ENCODE data around the gene ATOSB.

Gene ATOSB

DNA sequence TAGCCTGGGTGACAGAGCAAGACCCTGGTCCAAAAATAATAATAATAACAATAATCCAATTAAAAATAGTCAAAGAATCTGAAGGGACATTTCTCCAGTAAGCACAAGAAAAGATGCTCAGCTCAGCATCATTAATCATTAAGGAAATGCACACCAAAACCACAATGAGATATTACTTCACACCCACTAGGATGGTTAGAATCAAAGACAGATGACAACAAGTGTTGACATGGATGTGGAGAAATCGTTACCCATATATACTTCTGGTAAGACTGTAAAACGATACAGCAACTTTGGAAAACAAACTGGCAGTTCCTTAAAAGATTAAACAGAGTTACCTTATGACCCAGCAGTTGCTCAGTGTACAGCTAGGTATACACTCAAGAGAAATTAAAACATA lies 30.6 kb downstream of the ATOSB start:
- DNase-seq (ENCODE audit: low spot score) = no peak

DNA sequence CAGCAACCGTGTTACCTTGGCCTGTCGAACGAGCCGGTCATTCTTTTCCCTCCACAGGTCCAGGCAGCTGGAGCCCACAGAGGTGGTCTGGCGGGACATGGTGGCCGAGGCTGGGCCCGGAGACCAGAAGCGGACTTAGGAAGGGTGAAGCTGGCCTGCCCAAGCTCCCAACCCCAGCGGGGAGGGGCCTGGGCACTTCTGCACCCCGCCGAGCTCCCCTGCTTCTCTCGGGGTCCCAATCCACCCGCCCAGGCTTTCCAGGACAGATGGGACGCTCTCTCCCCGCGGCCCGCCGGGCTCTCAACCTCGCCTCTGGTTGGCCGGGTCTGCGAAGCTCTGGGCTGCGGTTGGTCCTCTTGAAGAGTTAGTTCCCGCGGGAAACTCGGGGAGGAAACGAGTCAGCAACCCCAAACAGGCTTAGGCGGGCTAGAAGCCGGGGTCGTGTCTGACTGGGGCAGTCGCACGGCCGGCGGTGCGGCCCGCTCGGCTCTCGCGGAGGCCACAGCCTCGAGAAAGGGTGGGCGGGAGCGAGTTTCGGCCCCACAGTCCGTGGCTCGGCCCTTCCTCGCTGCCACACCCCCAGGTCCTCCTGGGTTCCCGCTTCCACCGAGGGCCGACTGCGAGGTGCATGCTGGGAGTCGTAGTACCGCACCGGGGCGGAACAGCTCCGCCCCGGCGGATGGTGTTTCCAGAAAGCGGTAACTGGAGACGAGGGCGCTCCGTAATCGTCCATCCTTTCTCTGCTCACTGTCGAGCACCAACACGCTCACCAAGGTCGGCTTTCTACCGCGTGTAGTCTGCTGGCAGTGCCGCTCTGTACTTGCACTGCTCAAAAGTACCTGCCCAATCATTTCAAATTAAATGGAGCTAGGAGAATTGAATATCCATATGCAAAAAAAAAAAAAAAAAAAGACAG lies 36.0 kb downstream of the ATOSB start, which contains the start of gene FANCG:
FANCG (minus strand) TSS at position 517 of the 916 bp plus-strand sequence; CDS start at position 99, 418 bp downstream.
- DNase-seq (ENCODE audit: low spot score) = peak; percentile 95

DNA sequence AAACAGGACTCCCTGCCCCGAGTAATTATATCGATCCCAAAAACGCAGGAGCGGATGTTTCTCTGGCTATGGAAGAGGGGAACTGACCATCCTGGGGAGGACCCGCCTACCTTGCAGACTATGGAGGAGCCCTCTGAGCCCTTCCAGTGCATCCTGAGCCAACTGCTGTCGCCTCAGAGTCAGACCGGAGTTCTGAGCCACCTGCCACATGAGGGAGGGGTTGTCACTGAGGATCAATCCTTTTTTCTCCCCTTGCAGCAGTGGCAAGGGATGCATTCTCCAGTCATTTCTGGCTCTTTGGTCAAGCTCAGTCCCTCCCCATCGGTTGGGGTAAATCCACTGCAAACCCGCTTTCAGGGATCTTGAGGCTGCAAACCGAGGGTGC lies 36.6 kb downstream of the ATOSB start:
- no peak for DNase-seq (ENCODE audit: low spot score)

DNA sequence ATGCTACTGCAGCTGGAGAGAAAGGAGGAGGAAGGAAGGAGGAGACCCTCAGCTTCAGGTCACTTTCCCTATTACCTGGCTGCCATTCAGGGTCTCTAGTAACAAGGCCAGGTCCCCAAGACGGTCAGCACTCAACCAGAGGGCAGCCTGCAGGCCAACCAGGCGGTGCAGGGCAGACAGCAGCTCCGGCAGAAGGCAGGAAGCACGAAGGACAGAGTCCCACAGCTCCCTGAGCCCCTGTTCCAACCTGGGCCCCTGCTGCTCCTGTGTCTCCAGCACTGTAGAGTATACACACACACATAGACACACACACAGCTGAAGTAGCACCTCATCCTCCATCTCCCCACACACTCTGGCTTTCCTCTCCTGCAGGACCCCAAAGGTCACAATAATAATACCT lies 37.6 kb downstream of the ATOSB start:
- DNase-seq (ENCODE audit: low spot score) = no peak

DNA sequence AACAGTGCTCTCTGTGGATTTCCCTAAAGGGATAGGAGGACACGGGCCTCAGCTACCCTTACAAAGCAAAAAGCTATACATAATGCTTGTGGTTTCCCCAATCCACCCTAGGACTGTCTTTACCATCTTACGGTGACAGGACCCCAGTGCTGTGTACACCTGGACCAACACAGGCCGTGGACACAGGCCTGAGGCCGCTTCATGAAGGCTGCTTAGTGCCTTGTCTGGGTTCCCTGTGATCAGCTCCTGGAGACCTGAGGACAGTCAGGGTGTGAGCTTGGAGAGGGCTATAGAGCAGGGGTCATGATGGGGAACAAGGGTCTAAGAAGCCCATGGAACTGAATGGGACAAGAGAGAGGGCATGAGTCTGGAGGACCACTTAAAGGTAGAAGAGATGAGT lies 38.8 kb downstream of the ATOSB start:
- DNase-seq (ENCODE audit: low spot score) = no peak

DNA sequence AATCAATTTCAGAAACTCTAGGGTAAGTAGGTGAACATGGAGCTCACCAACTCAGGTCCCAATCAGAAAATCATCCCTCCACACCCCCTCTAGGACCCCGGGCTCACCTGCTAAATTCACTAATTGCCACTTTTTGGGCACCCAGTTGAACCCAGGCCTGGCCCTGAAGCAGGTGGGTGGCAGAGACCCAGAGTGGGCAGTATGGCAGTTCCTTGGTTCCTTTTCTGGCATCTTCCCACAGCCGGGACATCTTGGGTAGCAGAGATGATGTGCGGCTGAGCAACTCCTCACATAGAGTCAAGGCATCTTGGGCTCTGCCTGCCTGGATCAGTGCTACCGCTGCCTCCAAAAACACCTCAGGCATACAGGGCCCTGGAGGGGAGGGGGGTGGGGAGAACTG lies 40.3 kb downstream of the ATOSB start:
- no peak for DNase-seq (ENCODE audit: low spot score)

DNA sequence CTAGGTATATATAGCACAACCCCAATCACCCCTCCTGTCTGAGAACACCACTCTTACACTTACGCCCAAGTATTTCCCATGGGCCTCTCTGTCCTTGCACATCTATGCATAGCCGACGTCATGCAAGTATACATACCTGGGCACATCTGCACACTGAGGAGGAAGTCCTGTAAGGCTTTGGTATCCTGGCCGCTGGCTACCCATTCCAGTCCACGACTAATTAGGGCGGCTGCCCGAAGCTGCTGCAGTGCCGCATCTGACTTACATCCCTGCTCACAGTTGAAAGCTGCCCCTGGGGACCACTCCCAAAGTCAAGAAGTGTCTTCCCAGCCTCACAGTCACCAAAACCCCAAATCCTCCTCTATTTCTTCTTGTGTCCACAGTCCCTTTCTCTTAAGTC lies 40.9 kb downstream of the ATOSB start:
- no peak for DNase-seq (ENCODE audit: low spot score)

DNA sequence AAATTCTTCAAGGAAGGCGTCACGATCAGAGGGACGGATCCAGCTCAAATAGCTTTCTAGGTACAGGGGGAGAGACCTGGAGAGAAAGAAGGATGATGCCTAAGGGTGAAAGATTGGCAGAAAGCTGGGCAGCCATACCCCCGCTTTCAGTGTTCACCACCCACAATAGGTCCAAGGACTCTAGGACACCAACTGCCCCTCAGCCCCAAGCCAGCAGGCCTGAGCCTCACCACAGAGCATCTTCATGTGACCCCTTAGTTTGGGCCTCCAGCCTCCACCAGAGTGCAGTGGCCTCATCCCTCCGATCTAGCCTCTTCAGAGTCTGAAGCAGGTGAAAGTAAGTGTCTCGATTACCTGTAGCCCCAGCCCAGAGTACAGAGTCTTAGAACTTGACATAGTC lies 41.5 kb downstream of the ATOSB start:
- DNase-seq (ENCODE audit: low spot score) = no peak

DNA sequence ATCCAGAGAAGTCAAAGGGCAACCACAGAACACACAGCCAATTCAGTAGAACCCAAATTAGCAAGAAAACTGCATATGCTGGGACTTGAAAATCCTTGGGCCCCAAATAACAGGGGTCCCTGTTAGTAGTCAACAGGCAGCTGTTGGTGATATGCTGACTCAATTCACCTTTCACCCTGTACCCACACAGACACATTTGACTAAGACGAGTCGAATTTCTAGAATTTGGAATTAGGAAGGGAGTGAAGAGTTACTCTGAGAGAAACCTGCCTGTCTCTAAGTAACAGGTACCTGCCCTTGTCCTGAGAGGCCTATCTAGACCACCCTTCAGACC lies 42.4 kb downstream of the ATOSB start:
- DNase-seq (ENCODE audit: low spot score) = no peak

DNA sequence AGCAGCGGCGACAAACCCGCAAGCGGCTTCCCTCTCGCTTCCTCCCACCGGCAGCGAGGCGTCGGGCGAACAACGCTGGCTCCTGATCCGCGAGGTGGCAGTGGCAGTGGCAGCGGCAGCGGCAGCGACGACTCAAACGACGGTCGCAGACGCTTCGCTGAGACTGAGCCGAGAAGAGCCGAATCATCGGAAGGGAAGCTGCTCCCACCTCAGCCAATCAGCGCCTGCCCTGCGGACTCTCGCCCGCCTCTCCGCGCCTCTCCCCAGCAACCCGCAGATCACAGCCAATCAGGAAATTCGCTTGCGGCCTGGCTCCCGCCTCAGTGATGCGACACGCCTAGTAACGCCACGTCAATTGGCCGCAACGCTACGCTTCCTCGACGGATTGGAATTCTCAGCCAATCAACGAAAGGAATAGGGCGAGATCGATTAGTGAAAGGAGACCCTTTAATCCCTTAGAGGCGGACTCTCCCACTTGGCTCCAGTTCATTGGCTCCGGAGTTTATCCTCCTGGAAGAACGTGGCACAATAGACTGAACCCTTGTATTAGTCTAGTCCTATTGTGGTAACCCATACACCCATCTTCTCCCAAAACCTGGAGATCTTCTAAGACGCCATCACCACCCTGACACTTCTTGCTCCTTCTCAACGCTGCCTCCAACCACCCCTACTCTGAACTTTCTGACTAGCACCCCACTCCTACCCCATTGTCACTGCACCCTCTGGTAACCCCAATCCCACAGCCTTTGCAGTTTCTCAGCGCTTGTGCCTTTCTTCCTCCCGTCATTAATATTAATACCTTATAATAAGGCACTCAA lies 43.0 kb downstream of the ATOSB start, which contains the start of gene VCP:
VCP (minus strand) TSS at position 165 of the 818 bp plus-strand sequence. CDS start 272 bp downstream, outside the sequence.
- DNase-seq (ENCODE audit: low spot score) = peak; percentile 99

DNA sequence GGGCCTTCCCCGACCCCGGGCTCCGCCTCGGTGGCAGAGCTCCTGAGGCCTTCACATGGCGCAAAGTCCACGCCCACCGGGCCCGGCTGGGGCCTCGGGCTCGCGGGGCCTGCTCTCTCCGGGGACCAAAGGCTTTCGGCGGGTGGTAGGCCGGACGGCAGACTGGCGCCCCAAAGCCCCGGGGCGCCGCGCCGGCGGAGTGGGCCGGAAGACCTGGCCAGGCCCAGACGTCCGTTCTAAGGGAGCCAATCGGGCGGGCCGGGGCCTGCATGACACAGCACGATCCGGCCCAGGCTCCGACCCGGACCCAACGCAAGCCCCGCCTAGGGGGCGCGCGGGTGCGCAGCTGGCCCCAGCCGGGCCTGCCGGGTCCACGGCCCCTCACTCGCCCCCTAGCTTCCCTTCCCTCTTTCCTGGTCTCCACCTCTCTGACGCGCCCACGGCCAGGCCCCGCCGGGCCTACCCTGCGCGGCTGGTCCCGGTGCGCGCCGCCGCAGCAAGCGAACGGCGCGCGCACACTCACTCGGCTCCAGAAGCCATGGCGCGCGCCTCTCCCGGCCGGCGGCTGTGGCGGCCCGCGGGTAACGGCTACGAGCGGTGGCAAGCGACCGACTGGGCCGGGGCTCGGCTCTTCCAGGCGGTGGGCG lies 43.7 kb downstream of the ATOSB start:
- DNase-seq (ENCODE audit: low spot score) = peak; percentile 93

DNA sequence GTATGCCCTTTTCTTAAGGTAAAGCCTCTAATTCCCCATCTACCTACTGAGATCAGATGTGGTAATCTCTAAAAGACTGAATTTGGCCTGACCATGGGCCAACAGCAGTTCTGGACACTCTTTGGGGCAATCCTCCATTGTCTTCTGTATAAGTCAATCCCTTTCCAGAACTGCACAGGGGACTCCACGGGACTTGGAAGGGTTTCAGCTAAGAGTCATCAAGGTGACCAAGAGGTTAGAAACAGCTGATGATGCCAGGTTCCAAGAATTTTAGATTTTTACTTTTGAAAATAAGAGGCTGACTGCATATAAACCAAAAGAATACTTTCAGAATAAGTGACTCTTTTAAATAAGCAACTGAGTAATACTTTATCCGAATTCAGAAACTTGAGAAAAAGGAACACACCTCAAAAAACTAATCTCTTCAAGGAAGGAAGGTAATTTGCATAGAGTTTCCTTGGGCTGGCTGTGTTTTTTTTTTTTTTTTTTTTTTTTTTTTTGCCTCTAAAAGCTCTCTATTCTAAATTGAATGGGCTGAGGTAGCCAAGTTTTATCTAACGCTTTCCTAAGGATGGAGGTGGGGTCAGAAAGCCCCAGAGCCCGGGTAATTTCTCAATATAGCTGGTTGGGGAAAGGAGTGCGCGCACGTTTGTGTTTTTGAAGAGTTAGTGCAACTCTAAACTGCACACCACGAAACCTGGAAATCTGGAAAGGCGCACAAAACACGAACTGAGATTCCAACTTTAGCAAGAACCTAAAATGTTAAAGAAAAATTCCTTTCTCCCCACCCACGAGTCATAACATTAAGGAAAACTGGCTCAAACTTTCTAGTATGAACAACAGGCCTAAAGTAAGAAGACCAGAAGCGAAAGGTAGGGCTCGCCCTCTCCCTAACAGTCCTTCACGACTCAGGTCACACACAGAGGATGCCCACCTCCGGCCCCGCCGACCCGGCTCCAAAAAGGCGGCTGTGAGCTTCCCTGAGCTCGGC lies 44.5 kb downstream of the ATOSB start:
- DNase-seq (ENCODE audit: low spot score) = peak; percentile 18

DNA sequence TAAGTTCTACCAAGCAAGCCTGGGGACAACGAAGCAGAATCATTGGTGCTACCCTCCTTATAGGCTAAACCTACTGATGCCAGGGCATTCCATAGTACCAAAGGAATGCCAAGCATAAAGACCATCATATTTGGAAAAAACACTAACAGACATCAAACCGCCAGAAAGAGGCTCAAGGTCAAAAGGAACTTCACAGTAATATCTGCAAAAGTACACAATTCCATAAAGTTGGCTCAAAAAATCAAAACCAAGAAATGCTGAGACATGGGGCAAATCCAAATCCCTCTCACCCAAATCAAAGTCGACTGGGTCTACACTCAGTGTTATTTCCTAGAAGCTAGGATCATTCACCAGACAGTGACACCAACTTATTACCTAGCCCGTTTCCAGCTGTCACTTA lies 46.6 kb downstream of the ATOSB start:
- no peak for DNase-seq (ENCODE audit: low spot score)

DNA sequence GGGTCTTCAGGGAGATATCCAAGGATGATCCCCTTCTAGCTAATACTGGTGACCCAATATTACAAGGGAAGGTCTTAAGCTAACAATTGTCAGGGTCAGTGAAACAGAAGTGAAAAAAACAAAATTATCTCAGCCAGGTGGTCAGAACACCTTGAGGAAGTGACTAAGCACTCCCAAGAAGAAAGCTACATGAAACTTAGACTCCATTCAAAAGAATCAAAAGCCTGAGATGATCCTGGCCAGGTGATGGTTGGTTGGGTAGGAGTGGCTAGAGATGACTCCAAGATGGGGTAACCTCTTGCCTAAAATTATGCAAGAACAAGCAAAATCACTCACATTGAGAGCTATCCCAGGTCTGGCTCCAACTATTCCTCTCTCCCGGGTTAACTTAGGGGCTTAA lies 48.6 kb downstream of the ATOSB start:
- no peak for DNase-seq (ENCODE audit: low spot score)

DNA sequence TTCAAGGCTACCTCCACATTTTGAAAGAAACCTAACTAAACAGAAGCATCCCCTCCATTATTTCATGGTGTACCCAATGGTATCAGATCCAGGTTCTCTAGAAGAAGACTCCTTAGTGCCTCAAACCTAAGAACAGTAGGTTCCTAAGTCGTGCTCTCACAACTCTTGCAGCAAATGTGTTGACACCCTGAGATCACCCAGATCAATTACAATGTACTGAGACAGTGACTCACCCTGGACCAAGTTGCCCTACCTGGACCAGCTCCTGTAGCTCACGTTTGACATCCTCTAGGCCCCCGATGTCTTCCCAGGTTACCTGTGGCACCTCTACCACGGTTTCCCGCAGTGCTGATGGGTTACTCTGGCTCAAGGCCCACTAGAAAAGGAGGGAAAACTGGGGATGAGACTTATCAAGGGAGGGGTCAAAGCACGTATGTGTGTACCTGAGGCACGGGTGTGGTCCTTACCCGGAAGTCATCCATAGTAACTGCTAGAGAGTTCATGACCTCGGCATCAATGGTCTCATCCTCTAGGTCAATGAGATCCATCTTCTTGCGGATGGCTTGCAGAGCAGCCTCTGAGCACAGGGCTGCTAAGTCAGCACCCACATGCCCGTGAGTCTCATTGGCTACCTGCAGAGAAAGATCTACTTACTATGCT lies 55.0 kb downstream of the ATOSB start:
- DNase-seq (ENCODE audit: low spot score) = no peak

DNA sequence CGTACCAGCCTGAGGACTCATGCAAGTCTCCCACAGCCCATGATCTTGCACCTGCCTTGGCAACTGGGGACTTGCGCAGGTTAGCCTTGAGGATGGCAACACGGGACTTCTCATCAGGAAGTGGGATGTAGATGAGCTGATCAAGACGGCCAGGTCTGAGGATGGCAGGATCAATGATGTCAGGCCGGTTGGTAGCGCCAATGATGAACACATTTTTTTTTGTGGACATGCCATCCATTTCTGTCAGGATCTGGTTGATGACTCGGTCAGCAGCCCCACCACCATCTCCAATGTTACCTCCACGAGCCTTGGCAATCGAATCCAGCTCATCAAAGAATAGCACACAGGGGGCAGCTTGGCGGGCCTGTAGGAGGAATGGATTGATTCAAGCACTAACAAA lies 56.2 kb downstream of the ATOSB start:
- no peak for DNase-seq (ENCODE audit: low spot score)

DNA sequence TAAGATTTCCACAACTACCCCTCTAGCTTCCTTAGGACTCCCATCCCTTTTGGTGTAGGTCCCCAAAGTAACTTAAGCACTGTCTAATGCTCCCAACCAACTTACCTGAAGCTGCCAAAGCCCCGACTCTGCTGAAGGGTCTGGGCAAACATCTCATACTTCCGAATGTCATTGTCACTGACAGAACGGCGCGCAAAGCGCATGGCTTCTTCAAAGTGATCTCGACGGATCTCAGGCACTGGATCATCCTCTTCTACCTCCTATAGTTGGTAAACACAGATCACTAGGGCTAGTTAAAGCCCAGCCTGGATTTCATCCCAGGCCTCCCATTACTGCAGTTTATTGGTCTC lies 58.4 kb downstream of the ATOSB start:
- no peak for DNase-seq (ENCODE audit: low spot score)

DNA sequence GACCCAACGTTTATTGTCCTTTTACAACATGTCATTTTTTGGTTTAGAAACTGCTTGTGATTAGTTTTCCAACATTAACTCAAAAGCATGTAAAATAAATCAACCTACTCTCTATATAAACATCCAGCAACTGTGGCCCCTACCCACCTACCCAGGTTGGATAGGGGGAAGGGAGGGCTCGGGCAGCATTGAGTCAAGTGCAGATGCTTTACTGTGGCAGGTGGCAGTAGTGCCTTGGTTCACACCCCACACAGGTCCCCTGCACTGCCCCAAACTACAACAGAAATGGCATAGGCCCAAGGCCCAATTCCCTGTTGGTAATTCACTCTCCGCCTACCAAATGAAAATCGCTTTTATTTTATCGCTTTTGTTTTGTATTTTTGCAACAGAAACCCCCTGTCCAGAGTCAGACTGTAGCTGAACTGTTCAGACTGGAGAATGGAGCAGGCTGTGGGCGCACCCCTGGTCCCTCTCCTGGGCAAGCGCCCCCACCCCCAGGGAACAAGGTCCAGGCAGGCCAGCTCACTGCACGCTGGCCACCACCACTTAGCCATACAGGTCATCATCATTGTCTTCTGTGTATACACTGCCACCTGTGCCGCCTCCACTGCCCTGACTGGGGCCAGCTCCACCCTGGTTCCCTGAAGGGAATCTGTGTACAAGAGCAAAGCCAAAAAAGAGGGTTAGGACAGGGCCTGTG lies 58.9 kb downstream of the ATOSB start:
- DNase-seq (ENCODE audit: low spot score) = no peak

DNA sequence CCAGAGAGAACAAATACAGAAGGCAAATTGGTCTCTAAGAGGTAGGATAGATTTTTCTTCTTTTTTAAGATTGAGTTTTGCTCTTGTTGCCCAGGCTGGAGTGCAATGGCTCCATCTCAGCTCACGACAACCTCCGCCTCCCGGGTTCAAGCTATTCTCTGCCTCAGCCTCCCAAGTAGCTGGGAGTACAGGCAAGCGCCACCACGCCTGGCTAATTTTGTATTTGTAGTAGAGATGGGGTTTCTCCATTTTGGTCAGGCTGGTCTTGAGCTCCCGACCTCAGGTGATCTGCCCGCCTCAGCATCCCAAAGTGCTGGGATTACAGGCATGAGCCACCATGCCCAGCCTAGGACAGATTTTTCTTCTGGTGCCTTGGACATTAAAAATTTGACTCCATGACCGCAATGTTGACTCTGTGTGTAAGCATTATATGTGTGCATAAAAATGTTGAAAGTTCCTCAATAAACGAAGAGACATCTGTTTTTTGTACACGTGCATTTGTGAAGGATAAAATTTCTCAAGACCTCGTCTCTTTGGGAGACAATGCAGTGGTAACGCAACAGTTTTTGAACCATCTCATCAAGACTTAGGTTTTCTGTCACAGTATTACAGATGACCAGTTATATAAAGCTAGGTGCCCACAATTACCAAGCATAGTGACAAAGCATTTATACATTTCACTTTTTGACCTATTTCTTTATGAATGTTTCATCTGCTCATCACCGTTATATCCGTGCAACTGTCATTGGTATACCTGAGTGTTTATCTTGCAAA lies 60.6 kb downstream of the ATOSB start:
- DNase-seq (ENCODE audit: low spot score) = no peak
